Naive thymus-derived CD4-positive, alpha-beta T cell (primary cell): ENCODE results near the gene LMOD2. TPM values are rescaled to one million over a fixed set of nuclear protein-coding genes. Genes with fewer than 3 reads are reported as not detected.
A peak's percentile ranks its signal among the peaks of the same experiment; 100 is the strongest.

Experiments used
- ATAC-seq: fragments of 150-1000 bp; cut with Tn5 transposase; 2 replicates; pipeline ENCODE4 v1.10.0; 2021; ENCODE audit warnings: mild to moderate bottlenecking, moderate library complexity
- CTCF ChIA-PET: fragments of 350-600 bp; sonication (Branson Sonifier 250); formaldehyde crosslinking; loops from one replicate; lab custom pipeline; 2021; ENCODE audit warnings: antibody characterized with exemption; lab: Charles Lee
- POLR2A ChIA-PET: fragments of 350-600 bp; sonication (Branson Sonifier 250); formaldehyde crosslinking; loops from one replicate; lab custom pipeline; 2021; ENCODE audit warnings: antibody characterized with exemption, inconsistent platforms; lab: Charles Lee
- DNase-seq, 9 donors: peaks; one replicate each; pipeline versions ENCODE4 v3.0.0 to v3.0.0-alpha.2; 2020 to 2022; ENCODE audit warnings: mixed read lengths in 1 of 9
- H3K27ac ChIP-seq: one replicate; pipeline ENCODE4 v1.7.0; 2013; ENCODE audit warnings: mild to moderate bottlenecking, low read depth, low read length, moderate library complexity
- H3K27me3 ChIP-seq, 2 donors: one replicate each; pipeline ENCODE4 v1.7.0; 2013; ENCODE audit warnings: low read length in 2 of 2, mild to moderate bottlenecking in 2 of 2, moderate library complexity in 2 of 2; ENCODE audit not compliant: control insufficient read depth in 2 of 2, insufficient read depth in 2 of 2
- H3K36me3 ChIP-seq, 3 experiments: 1 replicate in 2 of 3; 2 replicates in 1 of 3; pipeline ENCODE4 v1.7.0; 2013; ENCODE audit warnings: low read length in 3 of 3, mild to moderate bottlenecking in 3 of 3, moderate library complexity in 1 of 3; ENCODE audit not compliant: insufficient read depth in 3 of 3, control insufficient read depth in 2 of 3
- H3K4me1 ChIP-seq, 2 donors: one replicate each; pipeline ENCODE4 v1.7.0; 2013; ENCODE audit warnings: low read length in 2 of 2, mild to moderate bottlenecking in 2 of 2, moderate library complexity in 1 of 2; ENCODE audit not compliant: control insufficient read depth in 2 of 2, insufficient read depth in 2 of 2
- H3K4me3 ChIP-seq: 2 replicates; pipeline ENCODE4 v1.7.0; 2013; ENCODE audit warnings: mild to moderate bottlenecking, low read length
- H3K9me3 ChIP-seq, 3 experiments: 1 replicate in 2 of 3; 2 replicates in 1 of 3; pipeline ENCODE4 v1.7.0; 2013; ENCODE audit warnings: low read length in 3 of 3; ENCODE audit not compliant: control insufficient read depth in 2 of 3
- H3K27ac Mint-ChIP-seq, 9 donors: one replicate each; pipeline ENCODE4 v1.8.0; 2020 to 2022; ENCODE audit warnings: mixed read lengths in 9 of 9, mild to moderate bottlenecking in 8 of 9, moderate library complexity in 5 of 9, inconsistent platforms in 2 of 9
- H3K27me3 Mint-ChIP-seq, 5 donors: one replicate each; pipeline ENCODE4 v1.8.0; 2021 to 2022; ENCODE audit warnings: mixed read lengths in 5 of 5, mild to moderate bottlenecking in 1 of 5
- H3K36me3 Mint-ChIP-seq, 5 donors: one replicate each; pipeline ENCODE4 v1.8.0; 2020 to 2022; ENCODE audit warnings: mixed read lengths in 5 of 5, mild to moderate bottlenecking in 3 of 5, inconsistent platforms in 1 of 5
- H3K4me1 Mint-ChIP-seq, 7 donors: one replicate each; pipeline ENCODE4 v1.8.0; 2020 to 2022; ENCODE audit warnings: mixed read lengths in 7 of 7, mild to moderate bottlenecking in 3 of 7, inconsistent platforms in 1 of 7
- H3K4me3 Mint-ChIP-seq, 10 donors: one replicate each; pipeline ENCODE4 v1.8.0; 2020 to 2022; ENCODE audit warnings: mild to moderate bottlenecking in 10 of 10, mixed read lengths in 10 of 10, moderate library complexity in 6 of 10, inconsistent platforms in 2 of 10
- H3K9me3 Mint-ChIP-seq, 11 donors: one replicate each; pipeline ENCODE4 v1.8.0; 2020 to 2022; ENCODE audit warnings: mixed read lengths in 11 of 11, mild to moderate bottlenecking in 4 of 11, inconsistent platforms in 1 of 11, moderate library complexity in 1 of 11
- intact Hi-C, 2 donors: fragments of 100-400 bp; cut with micrococcal nuclease; formaldehyde crosslinking; loops; one replicate each; pipeline ENCODE4 v1.15.1; 2023
- polyA plus RNA-seq, 2 donors: library from polyadenylated mRNA; unstranded; fragments of 300-500 nt; fragmentation: Illumina TruSeq; gene quantifications; one replicate each; pipeline ENCODE4 v1.2.3, GENCODE V29; 2021
- total RNA-seq, 6 experiments: library from RNA in 5 of 6; stranded (reverse) in 5 of 6; gene quantifications; 1 replicate in 5 of 6; 2 replicates in 1 of 6; pipeline ENCODE4 v1.2.3 and lab custom pipeline; 2021 to 2026

The LMOD2 gene
- total and polyA plus RNA-seq, 7 experiments from 2014 or later = 0.13 to 0.44 TPM; not detected in 5

DNA sequence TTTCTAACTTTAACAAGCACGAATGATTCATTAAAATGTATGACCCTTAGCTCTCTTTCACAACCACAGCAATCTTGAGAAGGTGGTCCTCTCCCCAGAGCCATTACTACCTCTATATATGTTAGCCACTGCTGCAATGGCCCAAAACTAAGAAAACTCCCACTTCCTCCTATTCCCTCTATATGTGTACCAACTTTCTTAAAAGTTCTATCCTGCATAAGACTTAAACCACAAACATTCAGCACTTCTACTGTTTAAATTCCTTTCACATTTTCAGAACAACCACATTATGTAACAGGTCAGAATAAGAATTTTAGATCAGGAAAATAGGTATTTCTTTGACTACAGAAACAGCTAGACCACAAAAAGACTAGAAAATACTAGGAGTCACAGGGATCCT lies 57.0 kb downstream of the LMOD2 start:
- Histone ChIP-seq H3K4me3 (no peak overlapping the region), H3K27ac (no peak overlapping the region), H3K27me3 (no peaks in the 10 kb centered on the region), H3K4me1 (peaks cover 0 to 27% of the 10 kb centered on the region in 2 donors), H3K36me3 (peaks cover 0 to 10% (median 0%) of the 10 kb centered on the region in 3 experiments), H3K9me3 (no peaks in the 10 kb centered on the region)
- peaks cover 37 to 72% (median 69%) of the 10 kb centered on the region in 7 donors for H3K4me1 Mint-ChIP-seq
- H3K4me3 Mint-ChIP-seq = peak overlapping the region in 6 of 10 donors; percentile 3 to 67 (median 38)
- POLR2A ChIA-PET = no interaction called here
- H3K27me3 Mint-ChIP-seq = no peaks in the 10 kb centered on the region
- DNase-seq (no peak), ATAC-seq (no peak)
- H3K9me3 Mint-ChIP-seq = no peaks in the 10 kb centered on the region
- CTCF ChIA-PET = interaction anchor here (1.2 kb wide), 1 partner anchor 218 kb away, joined by 3 read pairs; no protein-coding TSS in a partner anchor
- peaks cover 0 to 28% (median 16%) of the 10 kb centered on the region in 5 donors for H3K36me3 Mint-ChIP-seq
- intact Hi-C loops = no loop called here
- H3K27ac Mint-ChIP-seq = peak overlapping the region in 5 of 9 donors; percentile 0 to 44 (median 13)

Other genes with a start within 250 kb of the LMOD2 start
- under 1 TPM in 1 of 5 experiments, not detected in 4; 0.24 TPM for gene IQUB, start 121.3 kb upstream of the LMOD2 start, total RNA-seq
- gene IQUB, start 121.3 kb upstream of the LMOD2 start, polyA plus RNA-seq = under 1 TPM in 1 of 2 donors, not detected in 1; 0.09 TPM
- 10 to 100 TPM; 51.2 to 64.1 (median 62.5) TPM for gene NDUFA5, start 98.0 kb upstream of the LMOD2 start, total RNA-seq
- 10 to 100 TPM; 40.8 to 97.8 TPM for gene NDUFA5, start 98.0 kb upstream of the LMOD2 start, polyA plus RNA-seq
- gene ASB15, start 54.0 kb upstream of the LMOD2 start, total RNA-seq = not detected
- under 1 TPM; 0.07 to 0.15 TPM for gene ASB15, start 54.0 kb upstream of the LMOD2 start, polyA plus RNA-seq
- 10 to 100 TPM in 3 of 5 experiments, 1 to 10 TPM in 2; 8.3 to 15.0 (median 10.1) TPM for gene WASL, start 93.1 kb downstream of the LMOD2 start, total RNA-seq
- gene WASL, start 93.1 kb downstream of the LMOD2 start, polyA plus RNA-seq = 1 to 10 TPM; 2.3 to 3.1 TPM
- under 1 TPM in 1 of 5 experiments, not detected in 4; 0.19 TPM for gene HYAL4, start 189.3 kb downstream of the LMOD2 start, total RNA-seq
- gene HYAL4, start 189.3 kb downstream of the LMOD2 start, polyA plus RNA-seq = not detected